DOHH2 (cell line): ENCODE data around the gene GALK2.
"Not testable (repeated sequence)": the region's sequence is repeated elsewhere in the genome, so short reads cannot be mapped to it uniquely, and the experiment has no call there.

ENCODE experiments used
- H3F3A ChIP-seq: fragments of 200-600 bp; sonication (generic), shearing (Covaris generic); 2 replicates; pipeline ENCODE4 v1.6.0; 2016; ENCODE audit warnings: antibody characterized with exemption, mild to moderate bottlenecking; ENCODE audit not compliant: control insufficient read depth, insufficient read depth
- H3K27ac ChIP-seq: fragments of 200-600 bp; sonication (generic); 2 replicates; pipeline ENCODE4 v1.5.1; 2014; ENCODE audit warnings: low read depth, mild to moderate bottlenecking, low read length, moderate library complexity
- H3K27me3 ChIP-seq: fragments of 200-600 bp; sonication (generic); 2 replicates; pipeline ENCODE4 v1.6.1; 2014; ENCODE audit warnings: mild to moderate bottlenecking, low read length, mixed read lengths; ENCODE audit not compliant: control insufficient read depth
- H3K36me3 ChIP-seq: fragments of 200-600 bp; sonication (generic); 2 replicates; pipeline ENCODE4 v1.6.1; 2014; ENCODE audit warnings: mild to moderate bottlenecking, low read length, moderate library complexity, mixed read lengths; ENCODE audit not compliant: control insufficient read depth
- H3K4me1 ChIP-seq: fragments of 200-600 bp; sonication (generic); 2 replicates; pipeline ENCODE4 v1.6.1; 2014; ENCODE audit warnings: mild to moderate bottlenecking, low read length, mixed read lengths; ENCODE audit not compliant: control insufficient read depth
- H3K4me2 ChIP-seq: fragments of 200-600 bp; sonication (generic); 2 replicates; pipeline ENCODE4 v1.6.0; 2014; ENCODE audit warnings: mild to moderate bottlenecking, low read length, moderate library complexity
- H3K4me3 ChIP-seq: fragments of 200-600 bp; sonication (generic); 2 replicates; pipeline ENCODE4 v1.5.1; 2014; ENCODE audit warnings: mild to moderate bottlenecking, low read length, mixed read lengths
- H3K79me2 ChIP-seq: fragments of 200-600 bp; sonication (generic); 2 replicates; pipeline ENCODE4 v1.6.1; 2014; ENCODE audit warnings: mild to moderate bottlenecking, low read length, mixed read lengths; ENCODE audit not compliant: control insufficient read depth
- H3K9me2 ChIP-seq: fragments of 200-600 bp; sonication (generic); replicated peaks from 2 replicates; pipeline ENCODE4 v1.6.1; 2014; ENCODE audit warnings: mild to moderate bottlenecking, low read length, mixed read lengths; ENCODE audit not compliant: control insufficient read depth
- H3K9me3 ChIP-seq: fragments of 200-600 bp; sonication (generic); 2 replicates; pipeline ENCODE4 v1.6.1; 2014; ENCODE audit warnings: antibody characterized with exemption, low read length, mixed read lengths; ENCODE audit not compliant: control insufficient read depth, insufficient read depth
- H4K20me1 ChIP-seq: fragments of 200-600 bp; sonication (generic); 2 replicates; pipeline ENCODE4 v1.6.0; 2014; ENCODE audit warnings: low read depth, mild to moderate bottlenecking, antibody characterized with exemption, low read length, moderate library complexity; ENCODE audit not compliant: control insufficient read depth, insufficient read depth
- EZH2phosphoT487 ChIP-seq: fragments of 200-600 bp; sonication (generic); IDR thresholded peaks from 2 replicates; pipeline ENCODE4 v1.6.1; 2017; ENCODE audit warnings: borderline replicate concordance, mild to moderate bottlenecking, antibody characterized with exemption, low read length, moderate library complexity, mixed read lengths
- TF ChIP-seq, protein P1 (sequence below): fragments of 200-600 bp; sonication (generic); IDR thresholded peaks from one replicate; pipeline ENCODE4 v1.5.1; 2014; ENCODE audit warnings: antibody characterized with exemption, mild to moderate bottlenecking, low read depth, low read length; ENCODE audit not compliant: poor library complexity, severe bottlenecking

Gene GALK2

DNA sequence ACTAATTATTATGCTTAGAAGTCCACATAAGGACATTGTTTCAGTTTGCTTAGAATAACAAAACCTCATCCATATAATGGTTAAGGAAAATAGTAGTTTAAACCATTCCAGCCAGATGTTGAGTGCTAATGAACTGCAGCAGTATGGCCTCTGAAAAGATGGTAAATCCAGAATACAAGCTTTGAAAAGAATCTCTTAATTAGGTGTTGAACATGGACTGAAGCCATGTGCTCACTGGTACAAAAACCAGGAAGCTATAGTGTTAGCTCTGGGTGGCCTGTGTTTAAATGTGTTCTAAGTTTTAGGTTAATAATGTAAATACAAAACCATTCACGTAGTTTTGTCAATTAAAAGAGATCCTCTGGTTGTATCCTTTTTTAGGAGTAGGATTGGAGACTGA lies 78.2 kb downstream of the GALK2 start:
- Histone ChIP-seq H3K27me3 (no peaks in the 10 kb centered on the region), H3K4me3 (no peak overlapping the region), H3K27ac (no peak overlapping the region), H3K36me3 (peaks cover 10% of the 10 kb centered on the region), H3K9me2 (no peaks in the 10 kb centered on the region), H3K4me1 (peaks cover 10% of the 10 kb centered on the region), H3F3A (no peaks in the 10 kb centered on the region), H3K4me2 (no peak overlapping the region), H4K20me1 (no peaks in the 10 kb centered on the region), H3K79me2 (no peaks in the 10 kb centered on the region), H3K9me3 (no peaks in the 10 kb centered on the region)
- TF ChIP-seq EZH2phosphoT487, result no peak
- TF ChIP-seq, protein P1, sequence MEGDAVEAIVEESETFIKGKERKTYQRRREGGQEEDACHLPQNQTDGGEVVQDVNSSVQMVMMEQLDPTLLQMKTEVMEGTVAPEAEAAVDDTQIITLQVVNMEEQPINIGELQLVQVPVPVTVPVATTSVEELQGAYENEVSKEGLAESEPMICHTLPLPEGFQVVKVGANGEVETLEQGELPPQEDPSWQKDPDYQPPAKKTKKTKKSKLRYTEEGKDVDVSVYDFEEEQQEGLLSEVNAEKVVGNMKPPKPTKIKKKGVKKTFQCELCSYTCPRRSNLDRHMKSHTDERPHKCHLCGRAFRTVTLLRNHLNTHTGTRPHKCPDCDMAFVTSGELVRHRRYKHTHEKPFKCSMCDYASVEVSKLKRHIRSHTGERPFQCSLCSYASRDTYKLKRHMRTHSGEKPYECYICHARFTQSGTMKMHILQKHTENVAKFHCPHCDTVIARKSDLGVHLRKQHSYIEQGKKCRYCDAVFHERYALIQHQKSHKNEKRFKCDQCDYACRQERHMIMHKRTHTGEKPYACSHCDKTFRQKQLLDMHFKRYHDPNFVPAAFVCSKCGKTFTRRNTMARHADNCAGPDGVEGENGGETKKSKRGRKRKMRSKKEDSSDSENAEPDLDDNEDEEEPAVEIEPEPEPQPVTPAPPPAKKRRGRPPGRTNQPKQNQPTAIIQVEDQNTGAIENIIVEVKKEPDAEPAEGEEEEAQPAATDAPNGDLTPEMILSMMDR, result no peak

DNA sequence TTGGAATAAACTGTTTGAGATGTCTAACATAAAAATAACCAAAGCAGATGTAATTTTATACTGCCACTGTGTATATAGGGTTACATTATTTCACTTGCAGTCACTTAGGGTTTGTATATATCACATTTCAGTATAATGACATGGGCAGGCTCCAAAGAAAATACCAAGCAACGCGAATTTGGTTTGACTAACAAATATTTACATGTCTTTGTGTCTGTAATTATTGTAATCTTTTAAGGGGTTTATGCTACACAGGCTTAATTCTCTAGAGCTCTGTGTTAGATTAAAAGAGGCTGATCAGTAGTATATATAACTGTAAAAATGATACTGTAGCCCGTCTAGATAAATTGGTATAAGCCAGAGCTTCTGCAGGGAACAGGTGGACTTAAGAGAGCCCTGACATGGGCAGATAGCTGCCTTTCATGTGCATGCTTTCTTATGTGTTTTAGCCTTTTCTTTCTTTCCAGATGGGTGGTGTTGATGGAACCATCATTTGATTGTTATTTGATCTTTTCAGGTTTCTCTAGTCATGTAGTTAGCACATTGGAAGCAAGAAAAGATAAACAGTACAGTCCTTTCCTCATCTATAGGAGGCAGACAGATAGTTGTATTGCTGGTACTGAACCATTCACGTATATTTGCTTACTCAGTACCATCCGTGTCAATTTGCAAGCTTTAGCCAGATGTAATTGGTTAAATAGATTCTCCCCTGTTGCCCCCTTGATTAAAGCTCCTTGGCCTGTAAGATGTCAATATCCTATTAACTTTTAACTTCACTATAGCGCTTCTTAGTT lies 86.1 kb downstream of the GALK2 start:
- no peaks in the 10 kb centered on the region for H3F3A ChIP-seq
- no peaks in the 10 kb centered on the region for H3K36me3 ChIP-seq
- no peak overlapping the region for H3K4me2 ChIP-seq
- H3K79me2 ChIP-seq, result no peaks in the 10 kb centered on the region
- no peak overlapping the region for H3K27ac ChIP-seq
- no peaks in the 10 kb centered on the region for H4K20me1 ChIP-seq
- peaks cover 5% of the 10 kb centered on the region for H3K4me1 ChIP-seq
- H3K4me3 ChIP-seq, result no peak overlapping the region
- H3K27me3 ChIP-seq, result no peaks in the 10 kb centered on the region
- TF ChIP-seq, protein P1, result no peak
- TF ChIP-seq EZH2phosphoT487, result no peak
- no peaks in the 10 kb centered on the region for H3K9me2 ChIP-seq
- H3K9me3 ChIP-seq, result no peaks in the 10 kb centered on the region

GRCh38 chr15:49265117-49265516 lies 95.1 kb downstream of the GALK2 start:
- H3K27ac ChIP-seq, H3K9me2 ChIP-seq, H3K4me3 ChIP-seq, H3K4me2 ChIP-seq, H3K27me3 ChIP-seq, H3K36me3 ChIP-seq, H3K9me3 ChIP-seq, H3F3A ChIP-seq, H3K4me1 ChIP-seq, H4K20me1 ChIP-seq, H3K79me2 ChIP-seq: not testable (repeated sequence)

DNA sequence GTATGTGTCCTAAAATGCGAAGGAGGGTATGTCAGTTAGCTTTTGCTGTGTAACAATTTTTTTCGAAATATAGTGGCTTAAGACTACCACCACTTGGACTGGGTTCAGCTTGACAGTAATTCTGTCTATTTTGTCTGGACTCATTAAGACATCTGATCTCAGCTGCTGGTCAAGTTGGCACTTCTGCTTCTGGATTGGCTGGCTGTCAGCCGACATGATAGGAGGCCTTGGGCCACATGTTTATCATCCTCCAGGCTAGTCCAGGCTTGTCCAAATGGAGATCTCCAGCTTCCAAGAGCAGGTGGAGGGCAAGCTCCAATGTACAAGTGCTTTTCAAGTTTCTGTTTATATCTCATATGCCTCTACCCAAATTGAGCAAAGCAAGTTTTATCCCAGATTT lies 95.9 kb downstream of the GALK2 start:
- Histone ChIP-seq H3K4me1 (no peaks in the 10 kb centered on the region), H3K9me3 (no peaks in the 10 kb centered on the region), H3K9me2 (no peaks in the 10 kb centered on the region), H3K36me3 (no peaks in the 10 kb centered on the region), H3K27ac (no peak overlapping the region), H3K79me2 (no peaks in the 10 kb centered on the region), H3K4me2 (no peak overlapping the region), H3F3A (no peaks in the 10 kb centered on the region), H3K27me3 (no peaks in the 10 kb centered on the region), H3K4me3 (no peak overlapping the region), H4K20me1 (no peaks in the 10 kb centered on the region)
- no peak for TF ChIP-seq EZH2phosphoT487
- TF ChIP-seq, protein P1, result no peak
